Ectodermal cell (in vitro differentiated cells): ENCODE measurements around the gene C1orf21.

Experiments
- H3K27ac ChIP-seq: 2 replicates; pipeline ENCODE4 v1.7.0; 2013; ENCODE audit warnings: mild to moderate bottlenecking, low read depth, low read length; ENCODE audit not compliant: insufficient read depth, poor library complexity, severe bottlenecking
- H3K27me3 ChIP-seq: 2 replicates; pipeline ENCODE4 v1.7.0; 2013; ENCODE audit warnings: mild to moderate bottlenecking, low read length; ENCODE audit not compliant: insufficient read depth, control insufficient read depth, poor library complexity, severe bottlenecking
- H3K36me3 ChIP-seq: one replicate; pipeline ENCODE4 v1.7.0; 2013; ENCODE audit warnings: low read length; ENCODE audit not compliant: control insufficient read depth, insufficient read depth
- H3K4me1 ChIP-seq: one replicate; pipeline ENCODE4 v1.7.0; 2013; ENCODE audit warnings: low read length; ENCODE audit not compliant: control insufficient read depth, insufficient read depth
- H3K4me3 ChIP-seq: 2 replicates; pipeline ENCODE4 v1.7.0; 2013; ENCODE audit warnings: low read depth, low read length, control low read depth; ENCODE audit not compliant: insufficient read depth
- H3K9me3 ChIP-seq: 2 replicates; pipeline ENCODE4 v1.7.0; 2013; ENCODE audit warnings: mild to moderate bottlenecking, low read length, moderate library complexity; ENCODE audit not compliant: control insufficient read depth
- WGBS, 2 experiments: methylation state at CpG; one replicate each; pipeline ENCODE4 v1.1.7; 2013; ENCODE audit warnings: missing lambda C conversion rate in 2 of 2; 5-methylcytosine and 5-hydroxymethylcytosine counted together

Gene C1orf21

GRCh38 chr1:184650177-184650866, 263.5 kb downstream of the C1orf21 start:
- Histone ChIP-seq H3K36me3 (no peaks in the 10 kb centered on the region), H3K27ac (no peak overlapping the region), H3K9me3 (no peaks in the 10 kb centered on the region), H3K4me3 (no peak overlapping the region), H3K27me3 (no peaks in the 10 kb centered on the region), H3K4me1 (no peaks in the 10 kb centered on the region)
- 90 to 96% methylated on average over 4 of the region's 5 CpGs for WGBS, 2 experiments

GRCh38 chr1:184655185-184655584, 268.4 kb downstream of the C1orf21 start:
- no peaks in the 10 kb centered on the region for H3K36me3 ChIP-seq
- H3K27ac ChIP-seq: no peak overlapping the region
- H3K27me3 ChIP-seq: no peaks in the 10 kb centered on the region
- H3K4me3 ChIP-seq: no peak overlapping the region
- H3K4me1 ChIP-seq: no peaks in the 10 kb centered on the region
- no peaks in the 10 kb centered on the region for H3K9me3 ChIP-seq

DNA sequence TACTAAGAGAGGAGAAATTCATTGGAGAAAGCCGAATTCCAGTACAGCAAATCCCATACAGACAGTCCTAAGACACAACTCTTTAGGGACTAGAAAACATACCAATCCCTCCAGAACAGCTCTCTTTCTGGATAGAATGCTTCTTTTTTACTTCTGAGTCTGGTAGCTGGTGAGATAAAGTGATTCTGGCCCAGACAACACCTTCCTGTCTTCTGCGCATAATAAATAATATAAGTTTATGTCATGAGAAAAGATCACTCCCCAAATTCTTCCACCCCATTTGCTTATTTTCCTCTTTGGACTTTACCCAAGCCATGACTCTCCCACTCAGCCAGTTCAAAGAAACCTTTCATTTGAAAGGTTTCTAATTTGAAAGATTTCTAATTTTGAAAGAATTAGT, 269.4 kb downstream of the C1orf21 start:
- WGBS, 2 experiments: 94 to 100% methylated on average over 1 of the region's 2 CpGs
- Histone ChIP-seq H3K4me1 (peaks cover 5% of the 10 kb centered on the region), H3K27me3 (no peaks in the 10 kb centered on the region), H3K27ac (no peak overlapping the region), H3K9me3 (no peaks in the 10 kb centered on the region), H3K4me3 (no peak overlapping the region), H3K36me3 (no peaks in the 10 kb centered on the region)

GRCh38 chr1:184658055-184658454, 271.2 kb downstream of the C1orf21 start:
- 96 to 100% methylated on average over 1 to 2 of the region's 2 CpGs for WGBS, 2 experiments
- Histone ChIP-seq H3K4me3 (no peak overlapping the region), H3K36me3 (no peaks in the 10 kb centered on the region), H3K27me3 (no peaks in the 10 kb centered on the region), H3K27ac (no peak overlapping the region), H3K4me1 (peaks cover 10% of the 10 kb centered on the region), H3K9me3 (no peaks in the 10 kb centered on the region)

DNA sequence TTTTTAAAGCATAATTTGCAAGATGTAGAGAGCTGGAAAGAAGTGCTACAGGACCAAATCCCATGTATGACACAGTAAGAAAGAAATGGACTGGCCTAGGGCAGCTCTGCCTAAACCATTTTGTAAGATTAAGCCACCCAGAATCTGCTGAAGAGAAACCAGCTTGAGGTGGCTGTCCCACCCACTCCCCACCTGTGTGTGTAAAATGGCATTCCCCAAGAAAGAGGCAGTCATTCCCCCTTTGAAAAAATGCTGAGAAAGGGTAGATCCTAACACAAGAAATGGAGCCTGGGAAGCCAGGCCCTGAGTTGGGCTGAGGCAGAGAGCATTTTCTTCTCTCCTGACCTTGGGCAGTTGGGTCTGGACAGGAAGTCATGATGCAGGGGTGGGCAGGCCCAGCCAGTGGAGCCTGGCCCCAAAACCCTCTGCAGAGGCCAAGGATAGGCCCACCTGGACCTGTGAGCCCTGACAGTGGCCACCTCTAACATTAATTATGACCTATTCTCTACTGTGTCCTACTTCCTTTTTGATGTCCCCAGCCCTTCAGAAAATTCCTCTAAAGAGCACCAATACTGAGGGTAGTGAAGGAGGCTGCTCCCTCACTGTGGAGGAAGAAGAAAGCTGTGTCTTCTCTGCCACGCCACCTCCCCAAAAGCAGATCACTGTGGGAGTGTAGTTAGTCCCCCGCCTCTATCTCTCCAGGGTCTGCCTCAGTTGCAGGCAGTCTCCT, 273.8 kb downstream of the C1orf21 start:
- 96% methylated on average over 2 of the region's 2 CpGs for WGBS, 2 experiments
- Histone ChIP-seq H3K27ac (no peak overlapping the region), H3K9me3 (no peaks in the 10 kb centered on the region), H3K4me1 (peaks cover 14% of the 10 kb centered on the region), H3K36me3 (no peaks in the 10 kb centered on the region), H3K4me3 (no peak overlapping the region), H3K27me3 (no peaks in the 10 kb centered on the region)

GRCh38 chr1:184661801-184662200, 275.0 kb downstream of the C1orf21 start:
- no peaks in the 10 kb centered on the region for H3K9me3 ChIP-seq
- no peaks in the 10 kb centered on the region for H3K27me3 ChIP-seq
- peaks cover 15% of the 10 kb centered on the region for H3K4me1 ChIP-seq
- WGBS, 2 experiments: 22 to 25% methylated on average over 1 of the region's 1 CpG
- no peak overlapping the region for H3K27ac ChIP-seq
- no peak overlapping the region for H3K4me3 ChIP-seq
- H3K36me3 ChIP-seq: no peaks in the 10 kb centered on the region

- WGBS, 2 experiments: 36 to 38% methylated on average over 40 of the region's 40 CpGs
- Histone ChIP-seq H3K36me3 (no peaks in the 10 kb centered on the region), H3K27me3 (no peaks in the 10 kb centered on the region), H3K27ac (no peak overlapping the region), H3K4me1 (peaks cover 15% of the 10 kb centered on the region), H3K9me3 (no peaks in the 10 kb centered on the region), H3K4me3 (peak overlapping the region; percentile 7)
Observed at GRCh38 chr1:184664042-184664660, 277.3 kb downstream of the C1orf21 start.

GRCh38 chr1:184664661-184665060, 277.8 kb downstream of the C1orf21 start:
- WGBS, 2 experiments: 89 to 91% methylated on average over 14 to 15 of the region's 15 CpGs
- no peak overlapping the region for H3K27ac ChIP-seq
- H3K4me1 ChIP-seq: peaks cover 15% of the 10 kb centered on the region
- H3K27me3 ChIP-seq: no peaks in the 10 kb centered on the region
- H3K4me3 ChIP-seq: no peak overlapping the region
- no peaks in the 10 kb centered on the region for H3K36me3 ChIP-seq
- H3K9me3 ChIP-seq: no peaks in the 10 kb centered on the region

GRCh38 chr1:184665360-184665759, 278.5 kb downstream of the C1orf21 start:
- no peak overlapping the region for H3K4me3 ChIP-seq
- H3K9me3 ChIP-seq: no peaks in the 10 kb centered on the region
- WGBS, 2 experiments: 63 to 74% methylated on average over 6 of the region's 6 CpGs
- H3K4me1 ChIP-seq: peaks cover 15% of the 10 kb centered on the region
- H3K27ac ChIP-seq: no peak overlapping the region
- no peaks in the 10 kb centered on the region for H3K27me3 ChIP-seq
- H3K36me3 ChIP-seq: no peaks in the 10 kb centered on the region

DNA sequence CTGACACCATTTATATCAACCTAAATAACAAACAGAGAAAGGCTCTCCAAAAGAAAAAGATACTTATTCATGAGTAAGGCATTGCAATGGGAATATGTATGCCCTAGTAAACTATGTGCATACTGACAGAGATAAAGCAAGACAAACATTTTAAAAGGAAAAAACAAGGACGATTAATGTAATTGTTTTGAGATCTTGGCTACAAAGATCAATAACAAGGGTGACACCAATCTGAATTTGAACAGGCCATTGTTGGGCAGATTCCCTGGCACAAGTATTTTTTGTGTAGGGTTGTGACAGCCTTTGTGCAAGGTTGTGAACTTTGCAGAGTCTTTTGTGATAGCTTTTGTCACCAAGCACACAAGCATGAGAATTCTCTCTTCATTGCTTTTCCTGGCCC, 282.6 kb downstream of the C1orf21 start:
- H3K27ac ChIP-seq: peak overlapping the region; percentile 6

More for the DNA sequence above, 282.6 kb downstream of the C1orf21 start:
- H3K4me1 ChIP-seq: peaks cover 5% of the 10 kb centered on the region
- H3K36me3 ChIP-seq: no peaks in the 10 kb centered on the region
- no peak overlapping the region for H3K4me3 ChIP-seq
- H3K27me3 ChIP-seq: no peaks in the 10 kb centered on the region
- H3K9me3 ChIP-seq: no peaks in the 10 kb centered on the region
- 40 to 45% methylated on average over 1 of the region's 1 CpG for WGBS, 2 experiments
